Liver (tissue), 9 donors: ENCODE results near the gene PCBD1. TPM values are rescaled to one million over a fixed set of nuclear protein-coding genes. Genes with fewer than 3 reads are reported as not detected.

Source experiments
- DNase-seq: peaks from one replicate; pipeline ENCODE4 v3.0.0-alpha.2; 2017; ENCODE audit warnings: low spot score
- H3K27ac ChIP-seq, 2 donors: one replicate each; pipeline ENCODE4 v1.7.0; 2013; ENCODE audit warnings: inconsistent platforms in 2 of 2, low read length in 2 of 2, control low read depth in 1 of 2, low read depth in 1 of 2, mild to moderate bottlenecking in 1 of 2
- H3K27me3 ChIP-seq, 4 donors: one replicate each; pipeline versions ENCODE4 v1.6.1 to v1.7.0; 2013; ENCODE audit warnings: low read length in 3 of 4, inconsistent platforms in 1 of 4, mild to moderate bottlenecking in 1 of 4, moderate library complexity in 1 of 4; ENCODE audit not compliant: control insufficient read depth in 4 of 4, insufficient read depth in 4 of 4
- H3K36me3 ChIP-seq, 4 donors: one replicate each; pipeline versions ENCODE4 v1.6.1 to v1.7.0; 2013; ENCODE audit warnings: low read length in 3 of 4, mild to moderate bottlenecking in 3 of 4, low read depth in 1 of 4, moderate library complexity in 1 of 4; ENCODE audit not compliant: control insufficient read depth in 4 of 4, insufficient read depth in 3 of 4
- H3K4me1 ChIP-seq, 4 donors: one replicate each; pipeline versions ENCODE4 v1.6.1 to v1.7.0; 2013; ENCODE audit warnings: low read length in 3 of 4, mild to moderate bottlenecking in 3 of 4, moderate library complexity in 1 of 4; ENCODE audit not compliant: control insufficient read depth in 4 of 4, insufficient read depth in 4 of 4
- H3K4me3 ChIP-seq, 3 donors: one replicate each; pipeline versions ENCODE4 v1.6.1 to v1.7.0; 2013; ENCODE audit warnings: low read length in 3 of 3, control low read depth in 1 of 3, low read depth in 1 of 3, mild to moderate bottlenecking in 1 of 3
- H3K9ac ChIP-seq, 2 donors: one replicate each; pipeline ENCODE4 v1.7.0; 2013; ENCODE audit warnings: low read length in 2 of 2, mild to moderate bottlenecking in 2 of 2, moderate library complexity in 2 of 2, control low read depth in 1 of 2, low read depth in 1 of 2
- H3K9me3 ChIP-seq, 4 donors: one replicate each; pipeline versions ENCODE4 v1.6.1 to v1.7.0; 2013; ENCODE audit warnings: low read length in 3 of 4; ENCODE audit not compliant: control insufficient read depth in 4 of 4
- ATF3 ChIP-seq: IDR thresholded peaks from 2 replicates; pipeline ENCODE4 v1.6.1; 2016; ENCODE audit warnings: antibody characterized with exemption
- CTCF ChIP-seq: fragments of 150-350 bp; IDR thresholded peaks from 2 replicates; pipeline ENCODE4 v1.5.1; 2017; ENCODE audit warnings: improper control_type of control experiment, low read depth, low read length; ENCODE audit not compliant: missing input control
- EGR1 ChIP-seq, 2 donors: IDR thresholded peaks; 2 replicates each; pipeline ENCODE4 v1.6.1; 2016 to 2018; ENCODE audit warnings: antibody characterized with exemption in 2 of 2, low read depth in 2 of 2
- FOXA1 ChIP-seq: IDR thresholded peaks from 2 replicates; pipeline ENCODE4 v1.6.1; 2016; ENCODE audit warnings: antibody characterized with exemption
- FOXA2 ChIP-seq: IDR thresholded peaks from 2 replicates; pipeline ENCODE4 v1.6.1; 2016; ENCODE audit warnings: antibody characterized with exemption
- GABPA ChIP-seq, 2 donors: IDR thresholded peaks in 1 of 2; conservative IDR thresholded peaks in 1 of 2; 2 replicates each; pipeline ENCODE4 v1.6.1; 2016; ENCODE audit warnings: antibody characterized with exemption in 2 of 2, mild to moderate bottlenecking in 1 of 2, moderate library complexity in 1 of 2
- HNF4A ChIP-seq, 2 donors: conservative IDR thresholded peaks; 2 replicates each; pipeline ENCODE4 v1.6.1; 2016; ENCODE audit warnings: antibody characterized with exemption in 2 of 2, mild to moderate bottlenecking in 2 of 2
- HNF4G ChIP-seq: IDR thresholded peaks from 2 replicates; pipeline ENCODE4 v1.6.1; 2016; ENCODE audit warnings: antibody characterized with exemption
- JUND ChIP-seq, 2 donors: IDR thresholded peaks; 2 replicates each; pipeline ENCODE4 v1.6.1; 2016; ENCODE audit warnings: antibody characterized with exemption in 2 of 2
- RAD21 ChIP-seq, 2 donors: IDR thresholded peaks; 2 replicates each; pipeline ENCODE4 v1.6.1; 2016; ENCODE audit warnings: antibody characterized with exemption in 2 of 2, mild to moderate bottlenecking in 2 of 2
- REST ChIP-seq: IDR thresholded peaks from 2 replicates; pipeline ENCODE4 v1.6.1; 2016; ENCODE audit warnings: antibody characterized with exemption, mild to moderate bottlenecking
- RXRA ChIP-seq, 2 donors: IDR thresholded peaks; 2 replicates each; pipeline ENCODE4 v1.6.1; 2017 to 2018; ENCODE audit warnings: antibody characterized with exemption in 2 of 2, mild to moderate bottlenecking in 1 of 2
- SP1 ChIP-seq: IDR thresholded peaks from 2 replicates; pipeline ENCODE4 v1.6.1; 2018; ENCODE audit warnings: antibody characterized with exemption, mild to moderate bottlenecking
- TAF1 ChIP-seq: conservative IDR thresholded peaks from 2 replicates; pipeline ENCODE4 v1.6.1; 2016; ENCODE audit warnings: antibody characterized with exemption, mild to moderate bottlenecking
- YY1 ChIP-seq: IDR thresholded peaks from 2 replicates; pipeline ENCODE4 v1.6.1; 2016; ENCODE audit warnings: antibody characterized with exemption, mild to moderate bottlenecking
- ZBTB33 ChIP-seq: IDR thresholded peaks from 2 replicates; pipeline ENCODE4 v1.6.1; 2016; ENCODE audit warnings: antibody characterized with exemption
- WGBS: extraction: QIAGEN DNeasy Blood & Tissue Kit; methylation state at CpG from one replicate; pipeline ENCODE4 v1.1.7; 2013; 5-methylcytosine and 5-hydroxymethylcytosine counted together
- polyA plus RNA-seq, 2 donors: library from polyadenylated mRNA; stranded (reverse) in 1 of 2; unstranded in 1 of 2; fragments of 200-250 nt in 1 of 2; fragments of >200 nt in 1 of 2; fragmentation: Nextera tagmentation in 1 of 2; extraction: Ambion mirVana in 1 of 2; gene quantifications; one replicate each; pipeline versions ENCODE4 v1.2.1 to v1.2.3, GENCODE V29; 2013 to 2015
- total RNA-seq, 2 donors: library from RNA; depleted of rRNA; stranded (reverse); fragments of >200 nt; gene quantifications; one replicate each; pipeline ENCODE4 v1.2.3, GENCODE V29; 2014
- donor health status: healthy.
- donor health status: healthy.
- donor health status: healthy.
- donor health status: healthy.
- donor health status: healthy.

The PCBD1 gene
- total and polyA plus RNA-seq, 4 donors, result 72.0 to 458 (median 171) TPM

- TF ChIP-seq TAF1 (no peak), HNF4G (no peak), FOXA1 (no peak), REST (no peak), FOXA2 (no peak), EGR1 (IDR thresholded peaks at IDR 0.05; ENCODE audit: low read depth in 2 of 2) (no peak), RAD21 (IDR thresholded peaks at IDR 0.05) (no peak), SP1 (no peak)
Measured at GRCh38 chr10:70843776-70844489, 44.4 kb downstream of the PCBD1 start (continued).

GRCh38 chr10:70843333-70843732 lies 45.0 kb downstream of the PCBD1 start:
- 84% methylated on average over 2 of the region's 2 CpGs for WGBS
- Histone ChIP-seq H3K27me3 (no peaks in the 10 kb centered on the region), H3K4me1 (peaks cover 0 to 4% (median 2%) of the 10 kb centered on the region in 4 donors), H3K9ac (no peak overlapping the region), H3K4me3 (no peak overlapping the region), H3K36me3 (peaks cover 0 to 6% (median 2%) of the 10 kb centered on the region in 4 donors), H3K27ac (no peak overlapping the region), H3K9me3 (no peaks in the 10 kb centered on the region)
- TF ChIP-seq CTCF (no peak), YY1 (no peak), FOXA1 (no peak), JUND (IDR thresholded peaks at IDR 0.05) (no peak), TAF1 (no peak), FOXA2 (no peak), SP1 (no peak)
- no peak for DNase-seq

- Histone ChIP-seq H3K4me3 (no peak overlapping the region), H3K27ac (no peak overlapping the region), H3K27me3 (no peaks in the 10 kb centered on the region), H3K4me1 (peaks cover 4 to 12% (median 11%) of the 10 kb centered on the region in 4 donors), H3K9me3 (peaks cover 0 to 2% (median 0%) of the 10 kb centered on the region in 4 donors), H3K9ac (no peak overlapping the region), H3K36me3 (peaks cover 0 to 5% (median 1%) of the 10 kb centered on the region in 4 donors)
- 89% methylated on average over 2 of the region's 2 CpGs for WGBS
- DNase-seq, result no peak
- TF ChIP-seq EGR1 (IDR thresholded peaks at IDR 0.05; ENCODE audit: low read depth in 2 of 2) (no peak), FOXA1 (no peak), ZBTB33 (no peak), HNF4G (no peak), TAF1 (no peak), GABPA (IDR thresholded peaks at IDR 0.05 in 1 of 2, conservative IDR thresholded peaks at IDR 0.05 in 1 of 2) (no peak), RAD21 (IDR thresholded peaks at IDR 0.05) (no peak), FOXA2 (no peak), CTCF (no peak), SP1 (no peak), YY1 (no peak), ATF3 (no peak), RXRA (IDR thresholded peaks at IDR 0.05) (no peak), HNF4A (conservative IDR thresholded peaks at IDR 0.05) (no peak), JUND (IDR thresholded peaks at IDR 0.05) (no peak)
Measured at GRCh38 chr10:70840836-70841235, 47.5 kb downstream of the PCBD1 start.
